HG02610 (cell line): ENCODE measurements around the gene PLXNB2.

Source experiments
- ATAC-seq: cut with Tn5 transposase; IDR thresholded peaks from one replicate; pipeline ENCODE4 v1.9.1; 2021; ENCODE audit warnings: mild to moderate bottlenecking, moderate library complexity; ENCODE audit not compliant: unreplicated experiment

PLXNB2 gene

DNA sequence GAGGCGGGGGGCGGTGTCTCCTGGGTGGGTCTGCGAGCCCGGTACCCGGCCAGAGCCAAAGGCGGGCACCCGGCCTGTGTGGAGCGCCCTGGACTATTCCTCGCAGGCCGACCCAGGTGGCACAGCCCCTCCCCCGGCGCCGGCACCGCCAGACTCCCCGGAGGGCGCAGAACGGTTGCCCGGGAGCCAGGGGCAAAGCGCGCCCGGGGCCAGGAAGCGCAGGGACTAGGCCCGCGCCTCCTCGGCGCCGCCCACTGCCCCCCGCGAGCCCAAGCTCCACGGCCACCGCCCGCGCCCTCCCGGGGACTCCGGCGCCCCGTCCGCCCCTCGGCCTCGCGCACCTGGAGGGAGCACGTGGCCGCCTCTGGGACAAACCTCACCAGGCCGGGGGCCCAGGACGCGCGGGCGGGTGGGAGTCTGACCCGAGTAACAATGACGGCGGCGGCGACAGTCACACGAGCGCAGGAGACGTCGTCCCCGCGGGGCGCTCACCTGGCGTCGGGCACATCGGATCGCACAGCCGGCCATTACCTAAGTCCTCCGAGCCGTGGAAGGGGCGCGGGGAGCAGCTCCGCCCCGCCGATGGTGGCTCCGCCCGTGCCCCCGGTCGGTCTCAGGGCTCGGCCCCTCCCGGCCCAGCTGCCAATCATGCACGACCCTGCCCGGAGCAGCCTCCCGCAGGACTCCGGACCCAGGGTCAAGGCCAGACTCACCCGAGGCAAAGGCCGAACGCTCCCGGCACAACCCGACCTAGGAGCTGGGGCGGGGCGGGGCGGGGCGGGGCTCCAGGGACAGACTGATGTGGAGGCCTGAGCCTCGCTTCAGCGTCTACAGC, 7.4 kb downstream of the PLXNB2 start:
- no peak for ATAC-seq

DNA sequence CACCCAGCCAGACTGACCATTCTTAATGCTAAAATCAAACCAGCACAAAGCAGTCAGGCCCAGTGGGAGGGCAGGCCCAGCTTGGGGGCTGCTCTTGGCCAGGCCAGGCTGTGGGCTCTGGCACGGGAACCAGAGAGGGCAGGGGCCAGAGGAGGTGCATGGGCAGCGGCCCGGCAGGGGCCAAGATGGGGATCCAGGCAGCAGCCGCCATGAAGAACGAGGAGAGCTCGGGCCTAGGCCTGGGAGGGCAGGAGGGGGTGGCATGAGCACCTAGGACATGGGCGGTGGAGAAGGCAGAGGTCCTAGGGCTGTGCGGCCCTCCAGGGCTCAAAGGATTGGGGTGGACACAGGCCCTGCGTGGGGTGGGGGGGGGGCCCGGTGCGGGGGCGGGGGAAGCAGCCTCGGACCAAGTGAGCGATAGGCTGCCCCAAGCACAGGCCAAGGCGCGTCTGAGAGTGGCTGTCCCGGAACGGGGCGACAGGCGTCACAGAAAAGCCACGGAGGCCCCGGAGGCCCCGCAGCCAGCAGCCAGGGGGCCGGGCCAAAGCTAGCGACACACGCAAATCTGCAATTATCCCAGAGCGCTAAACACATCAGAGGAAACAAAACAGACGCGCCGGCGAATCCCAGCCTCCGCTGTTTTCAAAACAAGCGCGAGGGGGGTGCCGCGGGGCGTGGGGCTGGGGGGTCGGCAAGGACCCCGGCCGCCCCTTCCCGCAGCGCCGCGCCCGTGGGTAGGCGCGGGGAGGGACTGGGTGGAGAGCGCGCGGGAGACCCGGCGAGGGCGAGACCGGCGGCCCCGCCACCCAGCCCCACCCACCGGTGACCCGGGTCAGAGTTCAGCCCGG, 8.3 kb downstream of the PLXNB2 start:
- no peak for ATAC-seq

DNA sequence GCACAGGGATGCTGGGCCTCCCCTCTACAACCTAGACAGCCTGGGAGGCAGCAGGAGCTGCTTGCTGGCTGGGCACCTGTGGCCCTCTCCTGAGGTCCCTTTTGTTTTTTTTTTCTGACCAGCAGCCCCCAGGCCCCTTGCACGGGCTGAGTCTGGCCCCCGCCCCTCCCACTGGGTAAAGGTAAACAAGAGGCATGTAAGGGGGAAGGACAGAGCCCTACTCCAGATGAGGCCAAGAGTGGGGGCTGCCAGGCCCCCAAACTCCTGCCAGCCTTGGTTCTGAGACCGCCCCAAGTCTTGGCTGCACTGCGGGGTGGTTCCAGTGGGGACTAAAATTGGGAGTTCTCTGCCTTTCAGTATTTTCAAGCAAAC, 9.2 kb downstream of the PLXNB2 start:
- no peak for ATAC-seq

DNA sequence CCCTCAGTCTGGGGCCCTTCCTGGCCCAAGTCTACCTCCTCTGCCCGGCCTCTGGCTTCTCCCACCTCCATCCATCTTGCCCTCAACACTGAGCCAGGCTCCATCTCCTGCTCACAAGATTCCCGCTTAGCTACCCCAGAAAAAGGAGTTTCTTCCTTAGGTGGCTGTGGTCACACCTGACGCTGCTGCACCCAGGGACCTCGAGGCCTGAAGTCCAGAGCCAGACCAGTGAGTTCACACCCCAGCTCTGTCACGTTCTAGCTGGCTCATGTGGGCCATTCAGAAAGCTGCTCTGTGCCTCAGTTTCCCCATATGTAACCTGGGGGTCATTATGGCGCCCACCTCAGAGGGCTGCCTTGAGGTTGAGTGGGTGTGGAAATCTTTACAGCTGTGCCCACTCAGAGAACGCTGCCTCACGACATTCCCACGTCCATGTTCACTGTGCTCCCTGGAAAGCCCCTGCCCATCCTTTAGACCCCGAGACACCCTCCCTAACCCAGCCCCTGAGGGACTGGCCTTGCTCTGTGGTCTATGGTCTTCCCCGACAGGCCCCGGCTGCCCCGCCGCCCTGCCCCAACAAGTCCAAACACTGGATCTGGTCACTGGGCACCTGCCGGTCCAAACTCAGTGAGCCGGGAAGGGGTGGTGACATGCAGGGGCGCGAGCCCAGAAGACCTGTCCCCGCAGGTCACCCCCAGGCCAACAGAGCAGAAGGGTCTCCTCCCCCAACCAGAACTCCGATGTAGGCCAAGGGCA, 9.8 kb downstream of the PLXNB2 start:
- no peak for ATAC-seq

DNA sequence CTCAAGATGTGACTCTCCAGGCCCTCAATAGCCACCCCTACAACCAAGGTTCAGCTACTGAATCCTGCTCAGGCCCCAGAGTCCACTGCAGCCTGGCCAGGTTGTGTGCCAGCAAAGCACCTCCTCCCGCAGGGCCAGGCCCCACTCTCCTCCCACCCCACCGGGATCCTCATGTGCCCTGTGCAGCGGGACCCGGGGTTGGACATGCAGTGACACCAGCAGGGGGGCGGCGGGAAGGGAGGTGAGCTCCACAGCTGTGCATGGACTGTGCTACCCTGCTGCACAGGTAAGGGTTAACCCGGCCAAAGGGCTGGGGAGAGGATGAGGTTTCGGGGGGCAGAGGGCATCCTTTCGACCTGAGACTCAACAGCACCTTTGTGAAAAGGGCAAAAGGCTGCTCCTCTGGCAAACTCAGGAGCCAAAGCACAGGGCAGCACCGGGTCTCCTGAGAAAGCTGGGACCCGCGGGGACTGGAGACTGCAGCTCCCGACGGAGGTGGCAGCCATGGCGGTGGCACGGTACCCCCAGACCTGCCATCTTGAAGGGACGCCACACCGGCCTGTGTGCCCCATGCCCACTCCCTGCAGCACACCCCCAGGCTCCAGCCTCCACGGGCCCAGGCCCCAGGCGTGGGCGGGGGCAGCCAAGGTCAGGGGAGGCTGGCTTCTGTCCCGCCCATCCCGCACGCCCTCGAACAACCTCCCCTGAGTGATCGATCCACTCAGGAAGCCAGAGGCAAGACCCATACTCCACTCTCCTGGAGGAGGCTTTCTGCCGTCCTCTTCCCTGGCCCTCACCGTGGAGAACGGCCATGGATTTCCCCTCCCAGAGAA, 10.6 kb downstream of the PLXNB2 start:
- no peak for ATAC-seq

DNA sequence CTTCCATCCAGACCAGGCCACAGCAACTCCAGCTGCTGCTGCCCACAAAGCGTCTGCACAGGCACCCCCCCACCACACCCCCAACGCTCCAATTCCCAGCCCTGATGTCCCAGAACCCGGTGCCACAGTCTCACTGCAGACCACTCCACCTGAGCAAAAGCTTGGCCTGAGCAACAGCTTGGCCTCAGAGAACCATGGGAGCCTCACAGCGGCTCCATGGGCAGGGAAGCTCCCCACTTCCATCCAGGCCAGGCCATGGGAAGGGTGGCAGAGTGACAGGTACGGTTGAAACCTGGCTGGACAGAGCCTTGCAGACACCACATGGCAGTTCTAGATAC, 13.2 kb downstream of the PLXNB2 start:
- ATAC-seq = no peak

DNA sequence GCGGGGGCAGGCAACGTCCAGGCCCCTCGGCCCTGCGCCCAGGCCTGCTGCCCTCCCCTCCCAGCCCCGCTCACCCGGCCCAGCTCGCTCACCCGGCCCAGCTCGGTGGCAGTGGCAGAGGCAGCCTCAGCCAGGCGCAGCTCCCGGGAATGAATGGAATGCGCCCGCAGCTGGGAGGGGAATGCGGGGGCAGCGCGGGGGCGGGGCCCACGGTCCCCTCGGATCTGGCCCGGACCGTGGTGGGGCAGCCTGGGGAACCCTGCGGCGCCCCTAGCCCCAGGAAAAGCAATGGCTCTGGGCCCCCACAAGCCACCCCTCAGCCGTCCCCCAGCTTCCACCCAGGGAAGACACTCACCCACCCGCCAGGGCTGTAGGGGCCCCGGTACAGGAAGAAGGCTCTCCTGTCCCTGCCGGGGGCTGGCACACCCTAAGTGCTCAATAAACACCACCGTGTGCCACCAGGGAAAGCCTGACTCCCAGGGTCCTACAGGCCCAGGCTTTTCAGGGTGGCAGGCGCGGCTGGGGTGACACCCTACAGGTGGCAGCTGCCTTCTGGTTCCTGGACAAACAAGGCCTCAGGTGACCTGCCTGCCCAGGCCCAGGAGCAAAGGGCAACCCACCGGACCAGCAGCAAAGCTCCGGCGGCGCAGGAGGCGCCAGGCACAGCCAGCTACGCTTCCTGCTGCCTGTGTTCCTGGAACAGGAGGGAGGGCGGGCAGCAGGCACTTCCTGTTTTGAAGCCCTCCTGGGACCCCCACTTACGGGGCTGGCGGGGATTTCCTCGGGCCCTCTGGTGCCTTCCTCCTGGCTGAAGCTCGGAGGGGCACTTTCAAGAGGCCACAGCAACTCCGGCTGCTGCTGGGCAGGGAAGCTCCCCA, 13.8 kb downstream of the PLXNB2 start:
- ATAC-seq = no peak

DNA sequence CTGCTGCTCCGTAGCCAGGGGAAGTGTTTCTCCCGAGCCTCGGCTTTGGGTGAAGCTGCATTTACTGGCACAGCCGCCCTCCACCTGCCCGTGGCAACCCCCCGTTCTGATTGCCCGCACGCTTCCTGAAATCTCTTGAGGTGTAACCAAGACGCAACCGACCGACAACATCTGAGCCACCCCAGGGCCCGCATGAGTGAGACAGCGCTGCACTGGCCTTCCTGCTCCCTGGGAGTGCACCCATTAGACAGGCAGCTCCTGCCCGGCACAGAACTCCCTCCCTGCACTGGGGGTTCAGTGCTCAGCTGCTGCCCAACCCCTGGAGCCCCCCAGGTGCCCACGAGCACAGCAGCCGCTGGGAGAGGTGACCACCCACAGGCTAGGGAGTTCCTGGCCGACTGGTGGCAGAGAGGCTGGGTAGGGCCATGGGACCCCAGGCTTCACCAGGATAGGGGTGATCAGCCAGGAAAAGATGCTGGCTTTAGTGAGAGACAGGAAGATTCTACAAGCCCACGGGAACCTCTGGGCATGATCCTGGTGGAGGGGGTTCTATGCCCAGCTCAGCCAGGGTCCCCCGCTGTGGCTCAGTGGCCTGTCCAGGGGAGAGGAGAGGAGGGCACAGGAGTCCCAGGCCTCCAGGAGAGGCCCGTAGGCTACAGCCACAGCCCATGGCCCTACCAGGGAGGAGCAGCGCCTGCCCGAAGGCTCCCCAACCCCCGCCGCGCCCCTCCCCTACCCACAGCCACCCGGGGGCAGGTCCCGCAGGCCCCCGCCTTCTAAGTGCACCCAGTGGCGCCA, 14.6 kb downstream of the PLXNB2 start:
- ATAC-seq = no peak

DNA sequence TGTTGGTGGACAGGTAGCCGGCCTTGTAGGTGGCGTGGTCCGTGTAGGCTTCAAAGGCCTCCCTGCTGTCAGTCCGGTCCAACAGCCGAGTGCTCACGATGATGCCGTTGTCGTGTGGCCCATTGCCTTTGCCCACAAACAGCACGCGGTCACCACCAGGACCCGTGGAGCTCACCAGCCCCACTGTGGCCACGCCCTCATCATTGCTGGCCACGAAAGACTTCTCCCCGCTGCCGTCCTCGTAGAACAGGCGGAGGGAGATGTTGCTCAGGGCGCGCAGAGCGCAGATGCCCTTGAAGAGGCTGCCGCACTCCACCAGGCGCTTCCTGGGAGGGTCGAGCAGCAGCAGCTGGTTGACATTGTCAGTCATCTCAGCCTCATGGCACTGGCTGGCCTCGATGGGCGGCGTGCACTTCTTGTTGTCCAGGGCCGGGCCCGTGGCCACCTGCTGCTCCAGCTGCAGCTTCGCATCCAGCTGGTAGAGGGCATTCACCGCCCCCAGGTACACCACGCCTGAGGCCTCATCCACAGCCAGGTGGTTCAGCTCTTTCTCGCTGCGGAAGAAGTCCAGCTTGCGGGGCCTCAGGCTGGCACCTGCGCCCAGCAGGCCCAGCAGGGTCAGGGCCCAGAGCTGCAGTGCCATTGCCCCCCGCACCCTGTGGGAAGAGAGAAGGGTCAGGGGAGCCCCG, 17.4 kb downstream of the PLXNB2 start:
- no peak for ATAC-seq

DNA sequence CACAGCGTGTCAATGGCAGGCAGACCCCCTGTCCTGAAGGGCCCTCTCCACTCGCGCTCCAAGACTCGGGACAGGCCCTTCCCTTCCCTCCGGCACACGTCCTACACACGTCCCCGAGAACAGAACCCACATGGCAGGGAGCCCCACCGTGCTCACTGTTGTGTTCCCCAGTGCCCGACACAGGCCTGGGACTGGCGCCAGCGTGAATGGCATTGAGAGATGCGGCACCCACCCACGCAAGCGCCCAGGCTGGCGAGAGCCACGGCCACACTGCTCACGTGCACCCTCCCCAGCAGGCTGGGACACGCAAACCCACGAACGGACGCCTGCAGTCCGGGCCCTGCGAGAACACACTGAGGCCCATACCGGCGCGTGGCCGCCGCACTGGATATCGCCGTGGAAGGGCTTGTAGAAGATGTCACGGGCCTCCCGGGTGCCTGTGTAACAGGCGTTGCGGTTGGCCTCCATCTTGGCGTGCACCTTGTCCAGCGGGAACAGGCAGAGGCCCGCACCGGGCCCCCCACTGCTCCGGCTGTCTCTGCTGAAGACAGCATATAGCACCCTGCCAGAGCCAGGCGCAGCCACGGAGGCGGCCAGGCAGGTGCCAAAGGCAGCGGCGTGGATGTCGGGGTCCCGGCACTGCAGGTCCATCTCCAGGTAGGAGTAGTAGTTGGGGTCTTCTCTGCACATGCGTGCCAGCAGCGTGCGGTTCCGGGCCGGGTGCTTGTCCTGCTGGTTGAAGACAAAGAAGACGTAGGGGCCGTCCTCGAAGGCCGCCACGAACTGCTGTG, 18.1 kb downstream of the PLXNB2 start:
- no peak for ATAC-seq

DNA sequence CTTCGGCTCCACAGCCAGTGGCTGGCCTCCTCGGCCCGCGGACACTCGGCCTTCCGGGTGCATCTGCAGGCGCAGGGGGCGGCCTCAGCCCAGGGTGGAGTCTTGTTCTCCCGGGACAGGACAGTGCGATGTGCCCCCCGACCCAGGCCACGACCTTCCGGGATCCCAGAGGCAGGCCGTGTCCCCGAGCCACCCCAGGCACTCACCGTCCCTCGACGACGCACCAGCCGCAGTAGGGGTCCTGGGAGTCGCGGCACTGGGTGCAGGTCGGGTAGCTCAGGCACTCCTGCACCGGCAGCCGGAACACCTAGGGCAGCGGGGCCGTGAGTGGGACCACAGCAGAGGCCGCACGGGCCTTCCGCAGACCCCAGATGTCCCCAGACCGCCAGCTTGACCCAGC, 19.7 kb downstream of the PLXNB2 start:
- no peak for ATAC-seq

DNA sequence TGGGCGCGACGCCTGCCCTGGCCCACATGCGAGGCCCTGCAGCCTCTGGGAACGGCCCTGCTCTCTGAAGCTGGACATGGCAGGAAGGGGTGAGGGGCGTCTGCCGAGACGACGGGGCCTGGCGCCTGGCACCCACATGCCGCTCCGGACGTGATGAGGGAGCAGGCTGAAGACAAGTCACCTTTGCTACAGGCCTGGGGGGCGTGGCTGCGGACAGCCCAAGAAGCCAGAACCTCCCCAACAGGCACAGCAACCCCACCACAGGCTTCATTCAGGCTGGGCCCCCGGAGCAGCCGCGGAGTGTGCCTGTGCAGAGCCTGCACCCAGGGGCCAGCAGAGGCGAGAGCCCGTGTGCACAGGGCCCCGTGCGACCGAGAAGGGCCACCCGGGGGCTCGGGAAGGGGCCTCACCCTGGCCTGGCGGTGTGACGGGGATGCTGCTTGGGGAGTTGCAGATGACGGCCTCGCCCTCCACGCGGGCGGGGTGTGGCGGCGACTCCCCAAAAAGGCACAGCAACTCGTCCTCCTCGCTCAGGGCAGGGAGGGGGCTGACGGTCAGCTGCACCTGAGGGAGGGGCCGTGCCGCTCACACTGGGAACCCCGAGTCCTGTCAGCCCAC, 20.6 kb downstream of the PLXNB2 start:
- no peak for ATAC-seq

DNA sequence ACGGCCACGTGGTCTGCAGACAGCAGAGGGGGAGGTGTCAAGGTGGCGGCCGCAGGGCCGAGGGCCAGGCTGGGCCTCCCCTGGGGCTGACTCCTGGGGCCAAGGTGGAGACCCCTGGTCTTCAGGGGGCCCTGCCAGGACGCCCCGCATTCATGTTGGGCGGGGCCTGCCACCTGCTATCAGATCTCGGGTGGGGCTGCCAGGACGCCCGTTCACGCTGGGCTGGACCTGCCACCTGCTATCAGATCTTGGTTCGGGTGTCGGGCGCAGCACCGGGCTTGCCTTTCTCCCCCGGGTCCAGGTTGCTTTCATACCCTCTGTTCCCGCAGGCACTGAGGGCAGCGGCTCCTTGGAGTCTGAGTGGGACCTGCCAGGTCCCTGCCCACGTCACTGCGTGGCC, 21.2 kb downstream of the PLXNB2 start:
- no peak for ATAC-seq

DNA sequence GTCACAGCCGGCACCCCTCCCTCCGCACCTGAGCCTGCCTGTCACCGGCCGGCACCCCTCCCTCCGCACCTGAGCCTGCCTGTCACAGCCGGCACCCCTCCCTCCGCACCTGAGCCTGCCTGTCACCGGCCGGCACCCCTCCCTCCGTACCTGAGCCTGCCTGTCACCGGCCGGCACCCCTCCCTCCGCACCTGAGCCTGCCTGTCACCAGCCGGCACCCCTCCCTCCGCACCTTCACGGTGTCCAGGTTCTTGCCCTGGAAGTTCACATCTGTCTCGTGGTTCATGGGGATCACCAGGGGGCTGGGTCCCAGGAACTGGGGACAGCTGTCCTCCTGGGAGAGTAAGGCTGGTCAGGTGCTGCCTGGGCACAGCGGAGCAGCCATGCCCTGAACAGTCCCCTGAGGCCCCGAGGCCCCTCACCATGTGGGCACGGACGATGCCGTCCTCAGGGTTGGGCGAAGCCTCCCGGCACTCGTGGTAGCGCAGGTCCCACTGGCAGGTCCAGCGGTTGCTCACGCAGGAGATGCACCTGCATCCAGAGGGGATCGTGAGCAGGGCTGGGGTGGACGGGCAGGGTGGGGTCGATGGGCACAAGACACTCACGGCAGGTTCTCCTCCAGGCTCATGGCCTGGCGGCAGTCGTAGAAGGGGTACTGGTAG, 21.7 kb downstream of the PLXNB2 start:
- no peak for ATAC-seq

DNA sequence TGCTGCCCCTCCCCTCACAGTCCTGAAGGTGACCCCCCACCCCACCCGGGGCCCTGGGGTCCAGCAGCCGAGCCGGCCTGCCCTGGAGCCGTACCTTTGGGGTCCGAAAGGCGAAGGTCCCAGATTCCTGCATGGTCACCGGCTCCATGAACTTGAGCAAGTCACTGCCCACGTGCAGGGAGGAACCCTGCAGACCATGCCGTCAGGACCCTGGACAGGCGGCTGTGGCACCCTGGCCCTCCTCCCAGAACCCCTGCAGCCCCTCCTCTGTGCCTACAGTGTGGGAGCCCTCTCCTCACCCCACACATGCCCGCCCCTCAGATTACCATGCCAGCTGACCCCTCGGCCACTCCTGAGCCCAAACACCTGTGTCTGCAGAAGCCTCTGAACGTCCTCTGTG, 23.0 kb downstream of the PLXNB2 start:
- ATAC-seq = no peak

DNA sequence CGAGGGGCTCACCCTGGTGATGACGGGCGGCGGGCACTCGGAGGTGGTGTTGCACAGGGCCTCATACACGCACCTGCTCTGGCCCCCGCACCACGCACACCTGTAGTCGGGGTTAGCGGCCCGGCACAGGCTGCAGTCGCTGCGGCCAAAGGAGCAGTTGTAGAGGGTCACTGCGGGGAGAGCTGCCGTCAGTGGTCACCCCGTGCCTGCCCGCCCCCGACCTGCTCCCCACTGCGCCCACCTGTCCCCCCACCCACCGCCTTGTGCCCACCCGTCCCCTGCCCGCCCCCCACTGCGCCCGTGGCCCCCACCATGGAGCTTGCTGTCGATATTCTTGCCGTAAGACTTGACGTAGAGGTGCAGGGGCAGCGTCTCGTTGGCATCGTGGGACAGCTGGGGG, 23.6 kb downstream of the PLXNB2 start:
- no peak for ATAC-seq
